ENCODE results near the gene DNAL1. TPM values are rescaled to one million over a fixed set of nuclear protein-coding genes. Genes with fewer than 3 reads are reported as not detected.
"Not testable (repeated sequence)": the region's sequence is repeated elsewhere in the genome, so short reads cannot be mapped to it uniquely, and the experiment has no call there.

Gene DNAL1
- total RNA-seq, 1 donor from 2014 or later = 13.1 TPM

DNA sequence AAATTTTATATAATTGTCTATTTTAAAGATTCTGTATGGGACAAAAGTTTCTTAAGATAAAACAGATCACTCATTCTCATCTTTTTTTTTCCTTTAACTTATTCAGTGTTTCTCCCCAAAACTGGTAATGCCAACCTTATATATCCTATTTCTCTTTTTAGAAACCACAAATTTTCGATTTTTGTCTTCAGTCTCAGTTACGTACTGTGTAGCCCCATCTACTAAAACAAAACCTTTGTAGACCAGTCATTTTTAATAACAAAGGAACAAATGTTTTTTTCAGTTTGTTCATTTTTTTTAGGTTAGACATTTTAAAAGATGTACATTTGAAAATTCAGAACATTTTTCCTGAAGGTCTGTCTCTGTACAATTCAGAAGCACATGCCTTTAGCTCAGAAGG lies 51.2 kb downstream of the DNAL1 start:
- H3K36me3 Mint-ChIP-seq (ENCODE audit: low read depth, unreplicated experiment) = no peaks in the 10 kb centered on the region
- no peak overlapping the region for H3K27ac Mint-ChIP-seq (ENCODE audit: unreplicated experiment)
- H3K27me3 Mint-ChIP-seq (ENCODE audit: unreplicated experiment) = no peaks in the 10 kb centered on the region
- H3K9me3 Mint-ChIP-seq (ENCODE audit: unreplicated experiment) = no peaks in the 10 kb centered on the region
- H3K4me1 Mint-ChIP-seq (ENCODE audit: unreplicated experiment) = no peaks in the 10 kb centered on the region
- no peak for DNase-seq (ENCODE audit: low spot score)
- no peak overlapping the region for H3K4me3 Mint-ChIP-seq (ENCODE audit: unreplicated experiment)
- TF ChIP-seq CTCF (IDR thresholded peaks at IDR 0.05; ENCODE audit: unreplicated experiment) = no peak

GRCh38 chr14:73696466-73697400 lies 51.9 kb downstream of the DNAL1 start:
- Mint-ChIP-seq H3K27me3 (ENCODE audit: unreplicated experiment) (no peaks in the 10 kb centered on the region), H3K27ac (ENCODE audit: unreplicated experiment) (no peak overlapping the region), H3K36me3 (ENCODE audit: low read depth, unreplicated experiment) (no peaks in the 10 kb centered on the region), H3K4me3 (ENCODE audit: unreplicated experiment) (no peak overlapping the region), H3K4me1 (ENCODE audit: unreplicated experiment) (no peaks in the 10 kb centered on the region), H3K9me3 (ENCODE audit: unreplicated experiment) (no peaks in the 10 kb centered on the region)
- no peak for TF ChIP-seq CTCF (IDR thresholded peaks at IDR 0.05; ENCODE audit: unreplicated experiment)
- no peak for DNase-seq (ENCODE audit: low spot score)

DNA sequence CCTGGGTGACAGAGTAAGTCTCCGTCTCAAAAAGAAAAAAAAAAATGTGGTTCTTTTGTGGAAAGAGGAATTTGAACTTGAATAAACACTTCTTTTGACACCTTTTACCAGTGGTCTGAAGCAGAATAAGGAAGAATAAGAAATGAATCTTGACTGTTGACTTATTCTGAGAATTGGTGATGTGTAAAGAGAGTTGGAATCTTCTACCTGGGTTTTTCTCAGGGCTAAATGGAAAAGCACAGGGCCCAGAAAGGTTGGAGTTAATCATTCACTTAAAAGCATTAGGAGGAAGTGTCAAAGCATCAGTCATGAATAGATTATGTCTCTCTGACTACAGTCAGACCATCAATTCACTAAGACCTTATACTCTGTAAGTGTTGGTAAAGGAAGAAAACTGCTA lies 55.5 kb downstream of the DNAL1 start:
- H3K9me3 Mint-ChIP-seq (ENCODE audit: unreplicated experiment) = no peaks in the 10 kb centered on the region
- H3K27me3 Mint-ChIP-seq (ENCODE audit: unreplicated experiment) = no peaks in the 10 kb centered on the region
- no peak overlapping the region for H3K4me3 Mint-ChIP-seq (ENCODE audit: unreplicated experiment)
- no peak for DNase-seq (ENCODE audit: low spot score)
- peaks cover 13% of the 10 kb centered on the region for H3K36me3 Mint-ChIP-seq (ENCODE audit: low read depth, unreplicated experiment)
- H3K27ac Mint-ChIP-seq (ENCODE audit: unreplicated experiment) = no peak overlapping the region
- no peaks in the 10 kb centered on the region for H3K4me1 Mint-ChIP-seq (ENCODE audit: unreplicated experiment)
- no peak for TF ChIP-seq CTCF (IDR thresholded peaks at IDR 0.05; ENCODE audit: unreplicated experiment)

DNA sequence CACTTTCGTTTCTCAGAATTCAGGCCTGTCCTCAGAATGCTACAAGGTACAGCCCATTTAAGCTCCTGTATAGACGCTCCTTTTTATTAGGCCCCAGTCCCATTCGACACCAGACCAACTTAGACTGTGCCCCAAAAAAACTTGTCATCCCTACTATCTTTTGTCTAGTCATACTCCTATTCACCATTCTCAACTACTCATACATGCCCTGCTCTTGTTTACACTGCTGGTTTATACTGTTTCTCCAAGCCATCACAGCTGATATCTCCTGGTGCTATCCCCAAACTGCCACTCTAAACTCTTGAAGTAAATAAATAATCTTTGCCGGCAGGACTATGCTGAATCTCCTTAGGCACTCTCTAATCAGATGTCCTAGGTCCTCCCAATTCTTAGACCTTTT lies 63.3 kb downstream of the DNAL1 start:
- DNase-seq (ENCODE audit: low spot score); H3K4me3 Mint-ChIP-seq (ENCODE audit: unreplicated experiment); H3K9me3 Mint-ChIP-seq (ENCODE audit: unreplicated experiment); H3K27ac Mint-ChIP-seq (ENCODE audit: unreplicated experiment): not testable (repeated sequence)
- Mint-ChIP-seq H3K4me1 (ENCODE audit: unreplicated experiment) (peaks cover 11% of the 10 kb centered on the region), H3K36me3 (ENCODE audit: low read depth, unreplicated experiment) (peaks cover 16% of the 10 kb centered on the region), H3K27me3 (ENCODE audit: unreplicated experiment) (peaks cover 17% of the 10 kb centered on the region)

GRCh38 chr14:73709904-73710469 lies 65.2 kb downstream of the DNAL1 start:
- no peak for DNase-seq (ENCODE audit: low spot score)
- Mint-ChIP-seq H3K4me3 (ENCODE audit: unreplicated experiment) (no peak overlapping the region), H3K9me3 (ENCODE audit: unreplicated experiment) (no peaks in the 10 kb centered on the region), H3K36me3 (ENCODE audit: low read depth, unreplicated experiment) (peaks cover 13% of the 10 kb centered on the region), H3K27me3 (ENCODE audit: unreplicated experiment) (peaks cover 23% of the 10 kb centered on the region), H3K4me1 (ENCODE audit: unreplicated experiment) (peaks cover 21% of the 10 kb centered on the region), H3K27ac (ENCODE audit: unreplicated experiment) (peak overlapping the region; percentile 8)
- no peak for TF ChIP-seq CTCF (IDR thresholded peaks at IDR 0.05; ENCODE audit: unreplicated experiment)

Measured in endothelial cell (in vitro differentiated cells).